Upper lobe of right lung (tissue), 1 donor: ENCODE measurements around the gene DEPP1. TPM values are rescaled to one million over a fixed set of nuclear protein-coding genes. Genes with fewer than 3 reads are reported as not detected.

Experiments used
- ATAC-seq: fragments of 200-7000 bp; cut with Tn5 transposase; one replicate; pipeline ENCODE4 v1.9.1; 2020; ENCODE audit warnings: mild to moderate bottlenecking, moderate library complexity
- DNase-seq: peaks from one replicate; pipeline ENCODE4 v3.0.0-alpha.2; 2020
- H3K27ac ChIP-seq: fragments of 200-600 bp; one replicate; pipeline ENCODE4 v1.8.0; 2022
- H3K27me3 ChIP-seq: fragments of 200-600 bp; one replicate; pipeline ENCODE4 v1.8.0; 2022; ENCODE audit warnings: mild to moderate bottlenecking
- H3K36me3 ChIP-seq: fragments of 200-600 bp; one replicate; pipeline ENCODE4 v1.8.0; 2022
- H3K4me1 ChIP-seq: fragments of 200-600 bp; one replicate; pipeline ENCODE4 v1.8.0; 2022
- H3K4me3 ChIP-seq: fragments of 200-600 bp; one replicate; pipeline ENCODE4 v1.8.0; 2022; ENCODE audit warnings: mild to moderate bottlenecking
- H3K9me3 ChIP-seq: fragments of 200-600 bp; one replicate; pipeline ENCODE4 v1.8.0; 2022
- CTCF ChIP-seq: fragments of 200-600 bp; IDR thresholded peaks from one replicate; pipeline ENCODE4 v1.8.0; 2022; ENCODE audit warnings: antibody characterized with exemption
- intact Hi-C: fragments of 100-400 bp; cut with DNase I; formaldehyde crosslinking; loops from one replicate; pipeline ENCODE4 v1.11.0; 2022
- total RNA-seq: library from RNA; stranded (reverse); fragmentation: NEBNext Ultra II Directional; extraction: Animal tissue kit (Norgen Biotek cat#: 25700); gene quantifications from one replicate; pipeline ENCODE4 v1.2.1, GENCODE V29; 2021
- donor health status: DM: no; HTN: yes; CAD: no; lungs with severe emphysema.

The DEPP1 gene
- total RNA-seq, 1 donor from 2014 or later: 160 TPM

DNA sequence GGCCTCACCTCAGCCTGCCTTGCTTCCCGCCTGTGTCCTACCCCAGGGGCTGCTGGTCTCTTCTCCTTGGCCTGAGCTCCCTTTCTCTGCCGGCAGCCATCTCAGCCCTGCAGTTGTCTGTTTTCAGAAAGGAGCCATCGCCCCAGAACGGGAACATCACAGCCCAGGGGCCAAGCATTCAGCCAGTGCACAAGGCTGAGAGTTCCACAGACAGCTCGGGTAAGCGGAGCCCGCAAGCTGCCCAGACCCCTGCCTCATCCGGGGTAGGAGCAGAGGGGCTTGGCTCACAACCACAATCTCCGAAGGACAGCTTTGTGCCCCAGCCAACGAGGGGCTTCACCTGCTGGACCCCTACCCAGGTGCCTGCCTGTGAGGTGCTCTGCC lies 5.3 kb upstream of the DEPP1 start:
- H3K4me3 ChIP-seq: no peak overlapping the region
- H3K27ac ChIP-seq: peak overlapping the region; percentile 68
- intact Hi-C loops: no loop called here
- H3K27me3 ChIP-seq: no peaks in the 10 kb centered on the region
- H3K4me1 ChIP-seq: peaks cover 62% of the 10 kb centered on the region
- DNase-seq: no peak
- peaks cover 13% of the 10 kb centered on the region for H3K36me3 ChIP-seq
- TF ChIP-seq CTCF: no peak
- no peak for ATAC-seq
- H3K9me3 ChIP-seq: no peaks in the 10 kb centered on the region

DNA sequence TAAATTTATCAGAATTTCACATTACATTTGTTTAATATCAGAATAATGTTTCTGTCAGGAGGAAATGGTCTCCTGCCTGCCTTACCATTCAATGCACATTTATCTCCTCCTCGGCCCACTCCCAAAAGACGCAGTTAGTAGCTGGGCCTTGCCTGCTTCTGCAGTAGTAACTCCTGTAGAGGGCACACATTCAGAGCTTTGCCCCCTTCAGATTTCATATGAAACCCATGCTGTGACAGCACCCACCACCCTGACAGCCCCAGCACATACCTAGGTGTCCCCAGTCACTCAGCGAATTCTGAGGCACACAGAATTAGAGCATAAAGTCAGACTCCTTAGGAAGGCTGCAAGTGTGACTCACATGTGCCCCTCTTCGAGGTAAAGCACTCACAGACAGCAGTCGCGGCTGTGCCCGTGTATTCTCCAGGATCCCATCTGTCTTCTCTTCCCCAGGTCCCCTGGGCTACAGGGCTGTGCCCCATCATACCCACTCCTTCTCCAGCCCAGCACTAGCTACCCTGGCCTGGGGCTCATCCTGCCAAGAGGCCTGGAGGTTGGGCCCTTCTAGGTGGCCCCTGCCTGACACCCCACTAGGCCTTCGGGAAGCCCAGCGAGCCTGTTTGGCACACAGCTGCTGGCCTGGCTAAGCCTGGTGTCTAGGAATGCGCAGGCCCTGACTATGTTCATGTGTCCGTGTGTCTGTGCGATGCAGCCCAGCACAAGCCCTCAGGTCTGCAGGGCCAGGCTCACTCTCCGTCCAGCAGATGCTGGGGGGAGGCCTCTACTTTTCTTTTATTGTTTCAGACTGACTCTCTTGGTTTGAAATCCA lies 4.7 kb upstream of the DEPP1 start:
- no peak for ATAC-seq
- H3K4me1 ChIP-seq: peaks cover 66% of the 10 kb centered on the region

GRCh38 chr10:44982496-44982895 lies 3.9 kb upstream of the DEPP1 start:
- H3K9me3 ChIP-seq: no peaks in the 10 kb centered on the region
- intact Hi-C loops: no loop called here
- DNase-seq: no peak
- no peak overlapping the region for H3K4me3 ChIP-seq
- no peaks in the 10 kb centered on the region for H3K27me3 ChIP-seq
- peaks cover 10% of the 10 kb centered on the region for H3K36me3 ChIP-seq
- H3K27ac ChIP-seq: peak overlapping the region; percentile 72
- ATAC-seq: no peak
- H3K4me1 ChIP-seq: peaks cover 72% of the 10 kb centered on the region
- TF ChIP-seq CTCF: no peak

More for the DNA sequence above, 4.7 kb upstream of the DEPP1 start:
- H3K4me3 ChIP-seq: no peak overlapping the region
- peaks cover 7% of the 10 kb centered on the region for H3K36me3 ChIP-seq
- H3K9me3 ChIP-seq: no peaks in the 10 kb centered on the region
- intact Hi-C loops: no loop called here
- peak overlapping the region; percentile 68 for H3K27ac ChIP-seq
- TF ChIP-seq CTCF: no peak
- H3K27me3 ChIP-seq: no peaks in the 10 kb centered on the region
- no peak for DNase-seq

- intact Hi-C loops: no loop called here
- no peak for ATAC-seq
Observed at GRCh38 chr10:44982114-44982460, 3.5 kb upstream of the DEPP1 start.

GRCh38 chr10:44981172-44982113 lies 2.8 kb upstream of the DEPP1 start:
- Histone ChIP-seq H3K9me3 (no peaks in the 10 kb centered on the region), H3K4me3 (no peak overlapping the region), H3K4me1 (peaks cover 69% of the 10 kb centered on the region), H3K27ac (peak overlapping the region; percentile 72), H3K36me3 (peaks cover 20% of the 10 kb centered on the region), H3K27me3 (no peaks in the 10 kb centered on the region)
- intact Hi-C loops: no loop called here
- ATAC-seq (no peak), DNase-seq (no peak)
- TF ChIP-seq CTCF: no peak

More at GRCh38 chr10:44982114-44982460, 3.5 kb upstream of the DEPP1 start:
- Histone ChIP-seq H3K4me1 (peaks cover 71% of the 10 kb centered on the region), H3K36me3 (peaks cover 14% of the 10 kb centered on the region), H3K9me3 (no peaks in the 10 kb centered on the region), H3K27ac (peak overlapping the region; percentile 72), H3K4me3 (no peak overlapping the region), H3K27me3 (no peaks in the 10 kb centered on the region)
- no peak for TF ChIP-seq CTCF
- no peak for DNase-seq
